Suprapubic skin (tissue), 4 donors: ENCODE data around the gene BBC3. TPM values are rescaled to one million over a fixed set of nuclear protein-coding genes. Genes with fewer than 3 reads are reported as not detected.
"Not testable (repeated sequence)": the region's sequence is repeated elsewhere in the genome, so short reads cannot be mapped to it uniquely, and the experiment has no call there.

Experiments used
- DNase-seq, 2 donors: peaks; one replicate each; pipeline ENCODE4 v3.0.0-alpha.2; 2019; ENCODE audit warnings: low spot score in 2 of 2
- H3K27ac ChIP-seq: fragments of 200-600 bp; sonication (generic); one replicate; pipeline ENCODE4 v1.5.1; 2019
- H3K27me3 ChIP-seq: fragments of 200-600 bp; sonication (generic); one replicate; pipeline ENCODE4 v1.5.1; 2019
- H3K36me3 ChIP-seq: fragments of 200-600 bp; sonication (generic); one replicate; pipeline ENCODE4 v1.5.1; 2019
- H3K4me1 ChIP-seq: fragments of 200-600 bp; sonication (generic); one replicate; pipeline ENCODE4 v1.5.1; 2019
- H3K4me3 ChIP-seq: fragments of 200-600 bp; sonication (generic); one replicate; pipeline ENCODE4 v1.5.1; 2019; ENCODE audit warnings: mild to moderate bottlenecking
- H3K9me3 ChIP-seq: fragments of 200-600 bp; sonication (generic); one replicate; pipeline ENCODE4 v1.5.1; 2019
- CTCF ChIP-seq, 2 donors: fragments of 200-600 bp in 1 of 2; fragments of 450-650 bp in 1 of 2; sonication (generic) in 1 of 2; IDR thresholded peaks; one replicate each; pipeline ENCODE4 v1.5.1; 2016 to 2019; ENCODE audit warnings: antibody characterized with exemption in 2 of 2, mild to moderate bottlenecking in 1 of 2, moderate library complexity in 1 of 2
- EP300 ChIP-seq: sonication (generic); formaldehyde crosslinking; IDR thresholded peaks from one replicate; pipeline ENCODE4 v1.6.1; 2017; ENCODE audit warnings: antibody characterized with exemption
- POLR2A ChIP-seq, 2 donors: fragments of 450-650 bp; IDR thresholded peaks; one replicate each; pipeline ENCODE4 v1.6.1; 2017; ENCODE audit warnings: antibody characterized with exemption in 2 of 2, mild to moderate bottlenecking in 2 of 2, moderate library complexity in 2 of 2
- POLR2AphosphoS5 ChIP-seq, 3 donors: sonication (generic); formaldehyde crosslinking; IDR thresholded peaks; one replicate each; pipeline ENCODE4 v1.6.1; 2017; ENCODE audit warnings: antibody characterized with exemption in 3 of 3
- WGBS: methylation state at CpG from one replicate; pipeline ENCODE4 v1.1.5; 2018; 5-methylcytosine and 5-hydroxymethylcytosine counted together
- total RNA-seq, 4 donors: library from RNA; depleted of rRNA; stranded (reverse); fragments of >200 nt; gene quantifications; one replicate each; pipeline ENCODE4 v1.1.0, GENCODE V29; 2016

The BBC3 gene
- total RNA-seq = 10 to 100 TPM in 2 of 4 donors, 1 to 10 TPM in 2; 5.6 to 13.6 (median 9.7) TPM

- no peak for TF ChIP-seq POLR2AphosphoS5 (IDR thresholded peaks at IDR 0.05)
- no peak for TF ChIP-seq EP300
- TF ChIP-seq CTCF (IDR thresholded peaks at IDR 0.05) = no peak
- no peak for TF ChIP-seq POLR2A (IDR thresholded peaks at IDR 0.05)
- H3K4me1 ChIP-seq = peaks cover 58% of the 10 kb centered on the region
- no CpG with 5 or more reads among the region's 43 CpGs for WGBS
- peak within 1 kb of the TSS; percentile 96 for H3K27ac ChIP-seq
- peak within 1 kb of the TSS; percentile 93 for H3K4me3 ChIP-seq
- H3K36me3 ChIP-seq = no peaks in the 10 kb centered on the region
- H3K27me3 ChIP-seq = no peaks in the 10 kb centered on the region
- no peaks in the 10 kb centered on the region for H3K9me3 ChIP-seq
- peak in 1 of 2 donors; percentile 74 for DNase-seq
Measured at GRCh38 chr19:47230921-47231214, at the start of gene BBC3. Gene BBC3 (minus strand): TSS chr19:47231199. CDS start chr19:47228431, 2,768 bp downstream.

- 88% methylated on average over 12 of the region's 13 CpGs for WGBS
- no peak overlapping the region for H3K27ac ChIP-seq
Measured at GRCh38 chr19:47280183-47280797, 49.3 kb upstream of the BBC3 start.

GRCh38 chr19:47276513-47276912 lies 45.5 kb upstream of the BBC3 start:
- 88% methylated on average over 3 of the region's 3 CpGs for WGBS
- not testable (repeated sequence) for DNase-seq, H3K4me3 ChIP-seq, H3K27me3 ChIP-seq, H3K36me3 ChIP-seq, H3K9me3 ChIP-seq
- peaks cover 35% of the 10 kb centered on the region for H3K4me1 ChIP-seq
- H3K27ac ChIP-seq = peak overlapping the region; percentile 5

More at GRCh38 chr19:47280183-47280797, 49.3 kb upstream of the BBC3 start:
- no peaks in the 10 kb centered on the region for H3K36me3 ChIP-seq
- peaks cover 16% of the 10 kb centered on the region for H3K4me1 ChIP-seq
- no peak overlapping the region for H3K4me3 ChIP-seq
- H3K9me3 ChIP-seq = no peaks in the 10 kb centered on the region
- no peak for DNase-seq
- TF ChIP-seq POLR2AphosphoS5 (IDR thresholded peaks at IDR 0.05) (no peak), POLR2A (IDR thresholded peaks at IDR 0.05) (no peak), EP300 (no peak), CTCF (IDR thresholded peaks at IDR 0.05) (peak in 1 of 2 donors; percentile 20)
- no peaks in the 10 kb centered on the region for H3K27me3 ChIP-seq

- DNase-seq = peak in 1 of 2 donors; percentile 80
- peak overlapping the region; percentile 96 for H3K27ac ChIP-seq
- H3K9me3 ChIP-seq = no peaks in the 10 kb centered on the region
- 43% methylated on average over 8 of the region's 13 CpGs for WGBS
- H3K27me3 ChIP-seq = no peaks in the 10 kb centered on the region
- peaks cover 35% of the 10 kb centered on the region for H3K4me1 ChIP-seq
- TF ChIP-seq POLR2A (IDR thresholded peaks at IDR 0.05) (no peak), CTCF (IDR thresholded peaks at IDR 0.05) (no peak), POLR2AphosphoS5 (IDR thresholded peaks at IDR 0.05) (no peak), EP300 (no peak)
- H3K36me3 ChIP-seq = peaks cover 9% of the 10 kb centered on the region
- H3K4me3 ChIP-seq = peak overlapping the region; percentile 64
Measured at GRCh38 chr19:47275791-47276461, 44.9 kb upstream of the BBC3 start.

- H3K4me1 ChIP-seq = peaks cover 35% of the 10 kb centered on the region
- no peaks in the 10 kb centered on the region for H3K27me3 ChIP-seq
- peak overlapping the region; percentile 64 for H3K4me3 ChIP-seq
- 4% methylated on average over 22 of the region's 82 CpGs for whole genome bisulfite sequencing
- TF ChIP-seq POLR2AphosphoS5 (IDR thresholded peaks at IDR 0.05) (no peak), EP300 (no peak), CTCF (IDR thresholded peaks at IDR 0.05) (no peak), POLR2A (IDR thresholded peaks at IDR 0.05) (no peak)
- H3K36me3 ChIP-seq = peaks cover 17% of the 10 kb centered on the region
- H3K9me3 ChIP-seq = no peaks in the 10 kb centered on the region
- H3K27ac ChIP-seq = peak overlapping the region; percentile 96
- DNase-seq = peak in 1 of 2 donors; percentile 86
Measured at GRCh38 chr19:47274891-47275761, 44.1 kb upstream of the BBC3 start.
